ENCODE results near the gene MYO9B.

The MYO9B gene

GRCh38 chr19:17243830-17244617 is 168.4 kb downstream of the MYO9B start:
- H3K4me3 ChIP-seq (ENCODE audit: low read length in 2 of 2), result peak overlapping the region; percentile 79 to 88
- H3K36me3 ChIP-seq (ENCODE audit: control insufficient read depth in 2 of 2, insufficient read depth in 2 of 2, low read length in 2 of 2), result peaks cover 0 to 8% of the 10 kb centered on the region in 2 donors
- peaks cover 35% of the 10 kb centered on the region for H3K4me1 ChIP-seq (ENCODE audit: control insufficient read depth, insufficient read depth, low read length)
- no peaks in the 10 kb centered on the region for H3K27me3 ChIP-seq (ENCODE audit: control insufficient read depth in 1 of 2, insufficient read depth in 2 of 2, low read length in 2 of 2)
- H3K9ac ChIP-seq (ENCODE audit: low read length in 2 of 2), result peak overlapping the region; percentile 74 to 78
- peak overlapping the region; percentile 71 for H3K27ac ChIP-seq (ENCODE audit: low read length)
- H3K9me3 ChIP-seq (ENCODE audit: control insufficient read depth in 2 of 2, low read length in 2 of 2), result no peaks in the 10 kb centered on the region

- H3K27me3 ChIP-seq (ENCODE audit: control insufficient read depth in 1 of 2, insufficient read depth in 2 of 2, low read length in 2 of 2), result no peaks in the 10 kb centered on the region
- H3K36me3 ChIP-seq (ENCODE audit: control insufficient read depth in 2 of 2, insufficient read depth in 2 of 2, low read length in 2 of 2), result peaks cover 0 to 8% of the 10 kb centered on the region in 2 donors
- peak overlapping the region; percentile 79 to 88 for H3K4me3 ChIP-seq (ENCODE audit: low read length in 2 of 2)
- H3K27ac ChIP-seq (ENCODE audit: low read length), result peak overlapping the region; percentile 71
- no peaks in the 10 kb centered on the region for H3K9me3 ChIP-seq (ENCODE audit: control insufficient read depth in 2 of 2, low read length in 2 of 2)
- peaks cover 35% of the 10 kb centered on the region for H3K4me1 ChIP-seq (ENCODE audit: control insufficient read depth, insufficient read depth, low read length)
- H3K9ac ChIP-seq (ENCODE audit: low read length in 2 of 2), result peak overlapping the region; percentile 74 to 78
These were observed 169.3 kb downstream of the MYO9B start for GRCh38 chr19:17244618-17245534.

GRCh38 chr19:17245535-17245984 is 170.0 kb downstream of the MYO9B start, which contains the start of gene NR2F6:
Gene NR2F6 (minus strand): TSS chr19:17245919. CDS start chr19:17245220, 699 bp downstream.
- Histone ChIP-seq H3K9ac (ENCODE audit: low read length in 2 of 2) (peak within 1 kb of the TSS; percentile 74 to 78), H3K9me3 (ENCODE audit: control insufficient read depth in 2 of 2, low read length in 2 of 2) (no peaks in the 10 kb centered on the region), H3K4me1 (ENCODE audit: control insufficient read depth, insufficient read depth, low read length) (peaks cover 35% of the 10 kb centered on the region), H3K36me3 (ENCODE audit: control insufficient read depth in 2 of 2, insufficient read depth in 2 of 2, low read length in 2 of 2) (peaks cover 0 to 5% of the 10 kb centered on the region in 2 donors), H3K4me3 (ENCODE audit: low read length in 2 of 2) (peak within 1 kb of the TSS; percentile 79 to 88), H3K27me3 (ENCODE audit: control insufficient read depth in 1 of 2, insufficient read depth in 2 of 2, low read length in 2 of 2) (no peaks in the 10 kb centered on the region), H3K27ac (ENCODE audit: low read length) (peak within 1 kb of the TSS; percentile 71)

GRCh38 chr19:17246681-17247425 is 171.3 kb downstream of the MYO9B start:
- no peaks in the 10 kb centered on the region for H3K27me3 ChIP-seq (ENCODE audit: control insufficient read depth in 1 of 2, insufficient read depth in 2 of 2, low read length in 2 of 2)
- peak overlapping the region; percentile 63 to 72 for H3K4me3 ChIP-seq (ENCODE audit: low read length in 2 of 2)
- H3K9me3 ChIP-seq (ENCODE audit: control insufficient read depth in 2 of 2, low read length in 2 of 2), result no peaks in the 10 kb centered on the region
- H3K9ac ChIP-seq (ENCODE audit: low read length in 2 of 2), result peak overlapping the region; percentile 55 to 60
- no peaks in the 10 kb centered on the region for H3K36me3 ChIP-seq (ENCODE audit: control insufficient read depth in 2 of 2, insufficient read depth in 2 of 2, low read length in 2 of 2)
- peaks cover 28% of the 10 kb centered on the region for H3K4me1 ChIP-seq (ENCODE audit: control insufficient read depth, insufficient read depth, low read length)
- peak overlapping the region; percentile 71 for H3K27ac ChIP-seq (ENCODE audit: low read length)

GRCh38 chr19:17248011-17248776 is 172.6 kb downstream of the MYO9B start:
- H3K4me3 ChIP-seq (ENCODE audit: low read length in 2 of 2), result no peak overlapping the region
- H3K36me3 ChIP-seq (ENCODE audit: control insufficient read depth in 2 of 2, insufficient read depth in 2 of 2, low read length in 2 of 2), result no peaks in the 10 kb centered on the region
- H3K27me3 ChIP-seq (ENCODE audit: control insufficient read depth in 1 of 2, insufficient read depth in 2 of 2, low read length in 2 of 2), result no peaks in the 10 kb centered on the region
- H3K9me3 ChIP-seq (ENCODE audit: control insufficient read depth in 2 of 2, low read length in 2 of 2), result no peaks in the 10 kb centered on the region
- peaks cover 19% of the 10 kb centered on the region for H3K4me1 ChIP-seq (ENCODE audit: control insufficient read depth, insufficient read depth, low read length)
- H3K9ac ChIP-seq (ENCODE audit: low read length in 2 of 2), result no peak overlapping the region
- H3K27ac ChIP-seq (ENCODE audit: low read length), result no peak overlapping the region

GRCh38 chr19:17249887-17250548 is 174.4 kb downstream of the MYO9B start:
- Histone ChIP-seq H3K36me3 (ENCODE audit: control insufficient read depth in 2 of 2, insufficient read depth in 2 of 2, low read length in 2 of 2) (no peaks in the 10 kb centered on the region), H3K4me3 (ENCODE audit: low read length in 2 of 2) (no peak overlapping the region), H3K9me3 (ENCODE audit: control insufficient read depth in 2 of 2, low read length in 2 of 2) (no peaks in the 10 kb centered on the region), H3K4me1 (ENCODE audit: control insufficient read depth, insufficient read depth, low read length) (peaks cover 12% of the 10 kb centered on the region), H3K27ac (ENCODE audit: low read length) (no peak overlapping the region), H3K9ac (ENCODE audit: low read length in 2 of 2) (no peak overlapping the region), H3K27me3 (ENCODE audit: control insufficient read depth in 1 of 2, insufficient read depth in 2 of 2, low read length in 2 of 2) (no peaks in the 10 kb centered on the region)

- Histone ChIP-seq H3K4me1 (ENCODE audit: control insufficient read depth, insufficient read depth, low read length) (no peaks in the 10 kb centered on the region), H3K4me3 (ENCODE audit: low read length in 2 of 2) (no peak overlapping the region), H3K9ac (ENCODE audit: low read length in 2 of 2) (no peak overlapping the region), H3K27me3 (ENCODE audit: control insufficient read depth in 1 of 2, insufficient read depth in 2 of 2, low read length in 2 of 2) (no peaks in the 10 kb centered on the region), H3K27ac (ENCODE audit: low read length) (no peak overlapping the region), H3K9me3 (ENCODE audit: control insufficient read depth in 2 of 2, low read length in 2 of 2) (peaks cover 0 to 6% of the 10 kb centered on the region in 2 donors), H3K36me3 (ENCODE audit: control insufficient read depth in 2 of 2, insufficient read depth in 2 of 2, low read length in 2 of 2) (no peaks in the 10 kb centered on the region)
These were observed 179.1 kb downstream of the MYO9B start for GRCh38 chr19:17254636-17255035.

- Histone ChIP-seq H3K4me3 (ENCODE audit: low read length in 2 of 2) (no peak overlapping the region), H3K27ac (ENCODE audit: low read length) (no peak overlapping the region), H3K9ac (ENCODE audit: low read length in 2 of 2) (no peak overlapping the region), H3K9me3 (ENCODE audit: control insufficient read depth in 2 of 2, low read length in 2 of 2) (peaks cover 0 to 6% of the 10 kb centered on the region in 2 donors), H3K27me3 (ENCODE audit: control insufficient read depth in 1 of 2, insufficient read depth in 2 of 2, low read length in 2 of 2) (no peaks in the 10 kb centered on the region), H3K36me3 (ENCODE audit: control insufficient read depth in 2 of 2, insufficient read depth in 2 of 2, low read length in 2 of 2) (no peaks in the 10 kb centered on the region), H3K4me1 (ENCODE audit: control insufficient read depth, insufficient read depth, low read length) (no peaks in the 10 kb centered on the region)
These were observed 179.6 kb downstream of the MYO9B start for GRCh38 chr19:17255150-17255621.

GRCh38 chr19:17256130-17256529 is 180.6 kb downstream of the MYO9B start:
- Histone ChIP-seq H3K27me3 (ENCODE audit: control insufficient read depth in 1 of 2, insufficient read depth in 2 of 2, low read length in 2 of 2) (no peaks in the 10 kb centered on the region), H3K9me3 (ENCODE audit: control insufficient read depth in 2 of 2, low read length in 2 of 2) (peaks cover 0 to 6% of the 10 kb centered on the region in 2 donors), H3K9ac (ENCODE audit: low read length in 2 of 2) (no peak overlapping the region), H3K4me1 (ENCODE audit: control insufficient read depth, insufficient read depth, low read length) (no peaks in the 10 kb centered on the region), H3K27ac (ENCODE audit: low read length) (no peak overlapping the region), H3K36me3 (ENCODE audit: control insufficient read depth in 2 of 2, insufficient read depth in 2 of 2, low read length in 2 of 2) (no peaks in the 10 kb centered on the region), H3K4me3 (ENCODE audit: low read length in 2 of 2) (no peak overlapping the region)

All from stomach smooth muscle (tissue), 2 donors.